Endometrium (tissue), 2 donors: ENCODE data around the gene CTNNA1.

Source experiments
- FAIRE-seq: peaks from 2 replicates; lab custom pipeline; 2012; peaks lifted over from hg19 to GRCh38; lab: Jason Lieb, UNC
- donor health status: control.
- donor health status: control.

CTNNA1 gene

GRCh38 chr5:138949988-138950387, 196.8 kb downstream of the CTNNA1 start:
- no peak for FAIRE-seq

GRCh38 chr5:138950421-138951031, 197.3 kb downstream of the CTNNA1 start:
- FAIRE-seq, result no peak

DNA sequence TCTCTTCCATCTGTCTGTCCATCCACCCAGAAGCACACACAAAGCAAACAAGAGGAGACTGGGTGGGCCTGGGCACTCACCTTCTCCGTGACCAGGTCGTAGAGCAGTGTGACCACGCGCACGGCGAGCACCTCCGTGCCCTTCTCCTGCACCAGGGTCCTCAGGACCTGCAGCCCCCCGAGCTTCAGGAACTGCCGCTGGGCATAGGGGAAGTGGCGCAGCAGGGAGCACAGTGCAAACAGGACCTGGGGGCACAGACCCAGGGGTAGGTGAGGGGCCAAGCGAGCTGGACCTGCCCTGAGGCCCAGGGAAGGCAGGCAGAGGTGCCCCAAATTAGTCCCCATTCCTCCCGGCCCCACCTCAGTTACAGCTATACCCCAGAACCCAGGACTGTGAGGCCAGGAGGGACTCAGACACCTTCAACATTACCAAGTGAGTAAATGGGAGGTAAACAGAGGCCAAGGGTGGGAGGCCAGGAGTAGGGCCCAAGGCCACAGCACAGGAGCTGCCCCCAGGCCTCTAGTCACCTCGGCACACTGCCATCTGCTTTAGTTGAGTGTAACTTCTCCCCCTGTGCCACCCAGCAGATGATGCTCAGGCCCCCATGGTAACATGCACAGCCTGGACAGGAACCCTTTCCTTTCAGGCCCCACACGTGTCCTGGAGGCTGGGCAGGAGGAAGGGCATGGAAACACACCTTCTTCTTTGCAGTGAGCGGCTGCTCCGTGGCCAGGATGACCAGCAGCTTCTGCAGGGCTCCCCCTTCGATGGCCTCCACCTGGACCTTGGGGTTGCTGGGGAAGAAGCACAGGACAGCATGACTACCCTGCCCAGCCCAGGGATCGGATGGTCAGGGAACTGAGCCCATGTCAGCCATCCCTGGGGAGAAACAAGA, 198.1 kb downstream of the CTNNA1 start:
- FAIRE-seq, result no peak

GRCh38 chr5:138951986-138952735, 198.9 kb downstream of the CTNNA1 start:
- no peak for FAIRE-seq

DNA sequence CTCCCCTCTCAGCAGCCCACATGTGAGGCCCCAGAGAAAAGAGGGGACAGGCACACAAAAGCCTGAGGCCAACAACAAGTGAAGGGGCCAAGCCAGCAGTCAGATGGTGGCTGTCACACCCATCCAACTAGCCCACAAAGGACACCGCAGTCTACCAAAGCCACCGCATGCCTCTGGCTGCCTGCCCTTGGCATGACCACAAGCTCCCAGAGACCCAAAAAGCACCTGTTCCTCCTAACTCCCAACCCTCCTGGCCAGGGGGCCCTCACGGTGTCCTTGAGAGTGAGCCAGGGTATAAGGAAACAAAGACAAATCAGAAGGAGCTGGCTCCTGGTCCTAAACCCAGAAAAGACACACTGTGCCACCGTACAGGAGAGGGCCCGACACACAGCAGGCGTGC, 199.7 kb downstream of the CTNNA1 start:
- FAIRE-seq, result no peak

- no peak for FAIRE-seq
Observed at GRCh38 chr5:138953387-138954256, 200.4 kb downstream of the CTNNA1 start.

- no peak for FAIRE-seq
Observed at GRCh38 chr5:138954257-138955012, 201.2 kb downstream of the CTNNA1 start.

DNA sequence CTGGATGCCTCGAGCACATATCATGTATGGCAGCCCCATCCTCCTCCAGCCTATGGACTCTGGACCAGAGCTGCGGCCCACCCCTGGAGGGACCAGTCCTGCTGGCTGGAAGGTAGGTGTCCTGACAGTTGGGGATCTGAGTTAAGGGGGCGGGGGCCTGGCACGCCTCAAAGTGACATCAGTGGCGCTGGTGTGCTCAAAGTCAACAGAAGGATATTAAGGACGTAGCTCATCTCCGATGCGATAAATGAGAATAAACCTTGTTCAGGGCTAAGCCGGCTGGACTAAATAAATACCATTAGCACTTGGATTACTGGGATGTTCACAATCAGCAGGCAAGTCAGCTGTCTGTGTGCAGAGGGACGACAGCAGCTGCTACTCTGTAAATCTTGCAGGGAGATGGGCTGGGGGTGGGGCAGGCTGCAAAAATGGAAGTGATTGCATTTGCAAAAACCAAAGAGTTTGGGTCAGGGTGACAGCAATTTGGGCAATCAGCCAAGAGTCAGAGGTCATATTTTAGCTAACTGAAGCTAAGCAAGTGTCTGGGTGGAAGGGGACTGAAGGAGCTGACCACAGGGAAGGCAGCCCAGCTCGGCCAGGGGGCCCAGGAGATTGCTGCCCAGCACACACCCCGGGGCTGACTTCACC, 201.9 kb downstream of the CTNNA1 start:
- no peak for FAIRE-seq

DNA sequence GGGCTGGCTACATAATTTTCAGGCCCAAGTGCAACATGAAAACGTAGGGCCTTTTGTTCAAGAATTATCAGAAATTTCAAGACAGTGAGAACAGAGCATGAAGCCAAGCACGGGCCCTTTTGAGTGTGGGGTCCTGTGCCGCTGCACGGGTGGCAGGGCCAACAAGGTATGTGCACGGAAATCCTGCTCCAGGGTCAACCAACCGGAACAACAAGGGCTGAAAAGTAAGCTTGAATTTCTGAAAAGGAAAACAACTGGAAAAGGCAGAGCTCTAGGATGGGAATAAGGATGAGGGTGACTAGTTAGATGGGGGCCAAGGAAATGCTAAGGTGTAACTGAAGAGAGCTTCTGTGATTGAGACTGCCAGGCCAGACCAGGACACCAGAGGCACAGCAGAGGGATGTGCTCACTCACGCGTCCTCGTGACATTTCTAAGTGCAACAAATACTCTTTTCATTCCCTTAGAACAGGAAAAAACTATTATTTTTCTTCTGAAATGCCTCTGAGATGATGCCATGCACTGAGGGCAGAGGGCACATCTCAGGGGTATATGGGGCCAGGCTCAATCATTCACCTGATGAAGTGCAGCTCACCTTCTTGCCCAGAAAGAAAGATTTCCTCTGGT, 202.6 kb downstream of the CTNNA1 start:
- no peak for FAIRE-seq

DNA sequence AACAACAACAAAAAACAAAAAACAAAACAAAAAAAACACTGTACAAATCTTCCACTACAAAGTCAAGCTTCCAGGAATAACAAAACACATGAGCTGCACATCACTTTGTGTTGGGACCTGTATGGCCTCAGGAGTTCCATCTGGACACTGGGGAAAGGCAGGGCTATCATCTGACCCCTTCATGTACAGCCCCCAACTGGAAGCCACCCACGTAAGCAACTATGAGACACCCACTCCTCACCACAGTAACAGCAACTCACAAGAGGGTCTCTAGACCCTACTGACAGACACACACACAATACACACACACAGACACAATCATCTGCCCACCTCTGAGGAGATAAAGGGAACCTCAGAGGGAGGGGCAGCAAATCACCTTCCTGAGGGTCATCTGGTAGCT, 203.6 kb downstream of the CTNNA1 start:
- FAIRE-seq, result no peak

- FAIRE-seq, result no peak
Observed at GRCh38 chr5:138960145-138960692, 207.0 kb downstream of the CTNNA1 start.

GRCh38 chr5:138961221-138961620, 208.0 kb downstream of the CTNNA1 start:
- FAIRE-seq, result no peak

DNA sequence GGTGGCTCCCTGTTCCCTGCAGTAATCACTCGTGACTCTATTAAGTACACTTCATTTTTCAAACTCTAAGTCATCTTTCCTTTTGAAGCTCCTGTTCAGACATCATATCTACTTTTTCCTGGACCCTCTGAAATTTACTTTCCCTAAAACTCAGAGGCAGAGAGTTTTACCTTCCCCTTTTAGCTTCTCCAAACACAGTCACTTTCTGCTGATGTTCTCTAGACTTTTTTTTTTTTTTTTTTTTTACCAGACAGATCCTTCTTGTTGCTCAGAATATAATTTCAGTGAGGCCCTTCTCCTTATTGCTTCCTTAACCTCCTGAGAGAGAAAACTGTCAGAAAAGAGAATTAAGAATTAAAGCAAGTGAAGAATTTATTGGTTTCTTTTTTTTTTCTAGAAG, 208.5 kb downstream of the CTNNA1 start:
- FAIRE-seq, result no peak

GRCh38 chr5:138962614-138963370, 209.6 kb downstream of the CTNNA1 start:
- FAIRE-seq, result no peak

DNA sequence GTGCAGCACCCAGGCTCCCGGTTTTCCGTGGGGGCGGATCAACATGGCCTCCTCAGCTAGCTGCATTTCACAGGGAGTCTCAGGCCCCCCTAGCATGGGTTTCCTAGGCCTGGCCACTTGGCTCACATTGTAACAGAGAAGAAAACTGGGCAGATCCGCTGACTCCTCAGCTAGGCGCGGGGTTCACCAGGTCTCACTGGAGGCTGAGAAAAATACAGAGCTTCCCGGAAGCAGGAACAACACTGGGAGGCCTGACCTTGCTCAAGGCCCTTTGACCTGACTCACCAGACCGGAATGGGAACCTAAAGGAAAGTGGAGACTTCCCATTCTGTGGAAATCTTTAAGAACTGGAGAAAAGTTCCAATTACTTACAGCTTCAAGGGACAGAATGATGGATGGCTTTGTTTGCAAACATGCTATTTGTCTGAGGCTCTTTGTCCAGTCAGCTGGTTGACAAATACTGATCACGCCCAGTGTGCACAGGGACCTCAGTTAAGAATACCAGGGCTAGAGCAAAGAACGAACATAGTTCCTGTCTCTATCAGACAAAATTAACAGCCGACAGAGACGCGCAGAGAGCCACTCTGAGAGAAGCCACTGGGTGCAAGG, 210.6 kb downstream of the CTNNA1 start:
- FAIRE-seq, result no peak

- FAIRE-seq, result peak; percentile 90
Observed at GRCh38 chr5:138964647-138965201, 211.5 kb downstream of the CTNNA1 start.

DNA sequence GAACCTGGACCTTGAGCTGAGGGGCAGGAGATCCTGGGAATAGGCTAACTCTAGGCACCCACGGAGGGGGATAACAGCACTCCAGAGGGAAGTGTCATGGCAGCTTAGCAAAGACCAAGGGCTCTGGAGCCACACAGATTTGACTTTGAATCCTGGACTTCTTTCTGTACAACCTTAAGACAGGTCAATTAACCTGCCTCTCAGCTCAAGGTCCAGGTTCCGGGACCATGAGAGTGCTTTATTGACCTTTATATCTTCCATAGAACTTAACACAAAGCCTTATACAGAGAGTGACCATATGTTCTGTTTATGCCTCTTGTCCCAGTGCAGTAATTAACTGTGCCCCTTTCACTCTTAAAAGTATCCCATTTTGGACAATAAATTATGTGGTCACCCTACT, 212.4 kb downstream of the CTNNA1 start:
- FAIRE-seq, result no peak

GRCh38 chr5:138966236-138966985, 213.2 kb downstream of the CTNNA1 start:
- FAIRE-seq, result no peak
